Mesothelial cell of epicardium (in vitro differentiated cells): ENCODE measurements around the gene THRB. TPM values are rescaled to one million over a fixed set of nuclear protein-coding genes. Genes with fewer than 3 reads are reported as not detected.

Experiments
- DNase-seq, 2 experiments: peaks; one replicate each; pipeline ENCODE4 v3.0.0; 2021; ENCODE audit warnings: low spot score in 2 of 2; ENCODE audit not compliant: unreplicated experiment in 2 of 2
- H3K27ac Mint-ChIP-seq: 2 replicates; pipeline ENCODE4 v1.8.0; 2021; ENCODE audit warnings: mixed read lengths
- H3K27me3 Mint-ChIP-seq: 2 replicates; pipeline ENCODE4 v1.8.0; 2021; ENCODE audit warnings: low read depth, mixed read lengths
- H3K36me3 Mint-ChIP-seq: 2 replicates; pipeline ENCODE4 v1.8.0; 2021; ENCODE audit warnings: mixed read lengths
- H3K4me1 Mint-ChIP-seq: 2 replicates; pipeline ENCODE4 v1.8.0; 2021; ENCODE audit warnings: mixed read lengths
- H3K4me3 Mint-ChIP-seq: 2 replicates; pipeline ENCODE4 v1.8.0; 2021; ENCODE audit warnings: mild to moderate bottlenecking, moderate library complexity, mixed read lengths
- H3K9me3 Mint-ChIP-seq: 2 replicates; pipeline ENCODE4 v1.8.0; 2021; ENCODE audit warnings: mixed read lengths
- CTCF ChIP-seq: fragments of 200-600 bp; sonication (generic); IDR thresholded peaks from one replicate; pipeline ENCODE4 v1.5.0; 2021; ENCODE audit warnings: antibody characterized with exemption; ENCODE audit not compliant: unreplicated experiment
- total RNA-seq: library from RNA; stranded (reverse); gene quantifications from 3 replicates; pipeline ENCODE4 v1.2.1, GENCODE V29; 2021

THRB gene
- total RNA-seq, 1 donor from 2014 or later: 3.4 TPM

GRCh38 chr3:24512564-24513197 lies 18.0 kb upstream of the THRB start:
- no peak for TF ChIP-seq CTCF
- H3K9me3 Mint-ChIP-seq: no peaks in the 10 kb centered on the region
- no peak overlapping the region for H3K27ac Mint-ChIP-seq
- H3K36me3 Mint-ChIP-seq: no peaks in the 10 kb centered on the region
- H3K27me3 Mint-ChIP-seq: peaks cover 22% of the 10 kb centered on the region
- H3K4me1 Mint-ChIP-seq: peaks cover 15% of the 10 kb centered on the region
- DNase-seq: no peak
- no peak overlapping the region for H3K4me3 Mint-ChIP-seq

GRCh38 chr3:24510030-24510648 lies 15.5 kb upstream of the THRB start:
- H3K27me3 Mint-ChIP-seq: peaks cover 4% of the 10 kb centered on the region
- no peaks in the 10 kb centered on the region for H3K36me3 Mint-ChIP-seq
- peaks cover 15% of the 10 kb centered on the region for H3K4me1 Mint-ChIP-seq
- no peak overlapping the region for H3K27ac Mint-ChIP-seq
- peaks cover 4% of the 10 kb centered on the region for H3K9me3 Mint-ChIP-seq
- no peak for TF ChIP-seq CTCF
- no peak for DNase-seq
- no peak overlapping the region for H3K4me3 Mint-ChIP-seq

GRCh38 chr3:24508423-24508839 lies 13.8 kb upstream of the THRB start:
- H3K9me3 Mint-ChIP-seq: peaks cover 13% of the 10 kb centered on the region
- no peaks in the 10 kb centered on the region for H3K36me3 Mint-ChIP-seq
- TF ChIP-seq CTCF: no peak
- H3K27ac Mint-ChIP-seq: no peak overlapping the region
- H3K27me3 Mint-ChIP-seq: peaks cover 2% of the 10 kb centered on the region
- no peak overlapping the region for H3K4me3 Mint-ChIP-seq
- no peak for DNase-seq
- H3K4me1 Mint-ChIP-seq: peaks cover 10% of the 10 kb centered on the region

- H3K4me3 Mint-ChIP-seq: no peak overlapping the region
- H3K27ac Mint-ChIP-seq: no peak overlapping the region
- H3K36me3 Mint-ChIP-seq: no peaks in the 10 kb centered on the region
- peaks cover 5% of the 10 kb centered on the region for H3K4me1 Mint-ChIP-seq
- TF ChIP-seq CTCF: no peak
- DNase-seq: no peak
- peaks cover 2% of the 10 kb centered on the region for H3K27me3 Mint-ChIP-seq
- peaks cover 13% of the 10 kb centered on the region for H3K9me3 Mint-ChIP-seq
Measured at GRCh38 chr3:24507776-24508422, 13.2 kb upstream of the THRB start.

- DNase-seq: no peak
- no peak for TF ChIP-seq CTCF
- H3K4me1 Mint-ChIP-seq: peaks cover 3% of the 10 kb centered on the region
- no peak overlapping the region for H3K4me3 Mint-ChIP-seq
- H3K36me3 Mint-ChIP-seq: no peaks in the 10 kb centered on the region
- H3K27ac Mint-ChIP-seq: no peak overlapping the region
- H3K9me3 Mint-ChIP-seq: peaks cover 13% of the 10 kb centered on the region
- no peaks in the 10 kb centered on the region for H3K27me3 Mint-ChIP-seq
Measured at GRCh38 chr3:24506966-24507775, 12.5 kb upstream of the THRB start.
